HG03135 (cell line): ENCODE measurements around the gene MYH1.
"Not testable (repeated sequence)": the region's sequence is repeated elsewhere in the genome, so short reads cannot be mapped to it uniquely, and the experiment has no call there.

ENCODE experiments used
- ATAC-seq: cut with Tn5 transposase; IDR thresholded peaks from one replicate; pipeline ENCODE4 v1.9.1; 2021; ENCODE audit warnings: mild to moderate bottlenecking, moderate library complexity; ENCODE audit not compliant: unreplicated experiment

MYH1 gene

GRCh38 chr17:10518271-10519037, at the start of gene MYH1:
MYH1 (minus strand) TSS chr17:10518542; CDS start chr17:10516642, 1,900 bp downstream.
- ATAC-seq: no peak

- ATAC-seq: no peak
Measured at GRCh38 chr17:10563991-10564660, 45.8 kb upstream of the MYH1 start.

GRCh38 chr17:10558049-10558448, 39.7 kb upstream of the MYH1 start:
- no peak for ATAC-seq

GRCh38 chr17:10557422-10557821, 39.1 kb upstream of the MYH1 start:
- ATAC-seq: no peak

GRCh38 chr17:10556301-10557005, 38.1 kb upstream of the MYH1 start:
- ATAC-seq: no peak

GRCh38 chr17:10550014-10550413, 31.7 kb upstream of the MYH1 start:
- no peak for ATAC-seq

GRCh38 chr17:10549096-10549842, 30.9 kb upstream of the MYH1 start, which contains the start of gene MYH2:
MYH2 (minus strand) TSS chr17:10549658; CDS start chr17:10547920, 1,738 bp downstream.
- no peak for ATAC-seq

- no peak for ATAC-seq
Measured at GRCh38 chr17:10547351-10547750, 29.0 kb upstream of the MYH1 start.

GRCh38 chr17:10543486-10543885, 25.1 kb upstream of the MYH1 start:
- not testable (repeated sequence) for ATAC-seq

GRCh38 chr17:10541179-10541578, 22.8 kb upstream of the MYH1 start:
- not testable (repeated sequence) for ATAC-seq

- ATAC-seq: no peak
Measured at GRCh38 chr17:10532026-10532425, 13.7 kb upstream of the MYH1 start.

GRCh38 chr17:10527419-10527818, 9.1 kb upstream of the MYH1 start:
- ATAC-seq: no peak

GRCh38 chr17:10526517-10526916, 8.2 kb upstream of the MYH1 start:
- no peak for ATAC-seq

- no peak for ATAC-seq
Measured at GRCh38 chr17:10523064-10523463, 4.7 kb upstream of the MYH1 start.

- no peak for ATAC-seq
Measured at GRCh38 chr17:10521949-10522348, 3.6 kb upstream of the MYH1 start.

GRCh38 chr17:10516638-10517037, 1.7 kb downstream of the MYH1 start:
- ATAC-seq: no peak

- no peak for ATAC-seq
Measured at GRCh38 chr17:10516065-10516464, 2.3 kb downstream of the MYH1 start.

- ATAC-seq: no peak
Measured at GRCh38 chr17:10513299-10514067, 4.9 kb downstream of the MYH1 start.

GRCh38 chr17:10512856-10513255, 5.5 kb downstream of the MYH1 start:
- no peak for ATAC-seq

- ATAC-seq: no peak
Measured at GRCh38 chr17:10499950-10500349, 18.4 kb downstream of the MYH1 start.
